HTR-8/SVneo (cell line): ENCODE measurements around the gene PLXNA4.
A peak's percentile ranks its signal among the peaks of the same experiment; 100 is the strongest.

ENCODE experiments used
- DNase-seq: peaks from one replicate; pipeline ENCODE4 v3.0.0; 2011; ENCODE audit warnings: low spot score, mixed read lengths; ENCODE audit not compliant: insufficient read length
- FAIRE-seq: peaks from 2 replicates; lab custom pipeline; 2011; peaks lifted over from hg19 to GRCh38; lab: Jason Lieb, UNC

Gene PLXNA4

DNA sequence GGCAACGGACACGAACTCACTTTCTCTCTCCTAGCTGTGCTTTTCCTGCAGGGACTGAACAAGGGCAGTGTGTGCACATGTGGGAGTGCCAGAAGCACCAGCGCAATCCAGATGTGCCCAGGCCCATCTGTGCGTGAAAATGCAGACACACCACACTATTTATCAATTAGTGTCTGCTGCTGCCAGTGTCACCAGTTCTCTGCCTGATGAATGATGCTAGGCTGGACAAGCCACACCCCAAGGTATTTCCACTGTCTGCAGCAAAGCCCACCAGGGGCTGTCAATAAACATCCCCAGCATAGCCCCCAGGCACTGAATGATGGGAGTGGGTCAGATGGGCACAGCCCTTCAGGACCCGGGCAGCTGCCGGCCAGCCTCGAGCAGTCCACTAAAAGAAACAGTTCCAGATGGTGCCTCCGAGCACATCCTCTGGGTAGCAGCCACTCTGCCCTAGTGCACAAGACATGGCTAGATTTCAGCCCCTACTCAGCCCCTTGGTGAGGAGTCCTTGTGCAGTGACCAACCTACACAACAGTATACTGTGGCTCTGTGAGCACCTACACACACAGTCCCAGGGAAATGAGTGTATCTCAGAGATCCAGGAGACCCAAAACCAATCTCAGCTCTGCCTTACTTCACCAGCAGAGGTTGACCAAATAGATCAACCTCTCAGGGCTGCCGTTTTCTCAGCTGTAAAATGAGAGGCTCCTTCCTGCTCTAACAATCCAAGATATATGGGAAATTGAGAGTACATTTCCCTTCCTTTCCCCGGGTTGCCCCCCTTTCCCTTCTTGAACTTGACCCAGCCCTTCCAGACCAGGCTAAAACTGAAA is 314.7 kb downstream of the PLXNA4 start:
- FAIRE-seq (no peak), DNase-seq (no peak)

GRCh38 chr7:132258231-132258630 is 318.0 kb downstream of the PLXNA4 start:
- DNase-seq (no peak), FAIRE-seq (no peak)

DNA sequence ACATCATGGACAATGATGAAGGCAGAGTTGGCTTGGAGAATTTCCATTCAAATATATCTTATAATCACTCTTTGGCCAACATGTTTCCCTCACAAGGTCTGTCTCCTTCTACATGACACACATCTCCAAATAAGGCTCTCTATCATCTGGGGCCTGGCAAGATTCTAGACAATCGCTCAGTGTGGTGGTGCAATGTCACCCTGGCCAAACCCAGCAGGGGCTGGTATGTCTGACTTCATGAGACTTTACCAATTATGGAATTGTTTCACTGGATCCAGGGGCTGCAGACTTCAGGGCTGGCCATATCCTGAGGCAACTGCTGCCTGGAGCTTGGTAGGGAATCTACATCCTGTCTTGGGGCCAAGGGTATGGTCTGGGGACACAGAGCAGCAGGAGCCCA is 319.0 kb downstream of the PLXNA4 start:
- DNase-seq, result no peak
- FAIRE-seq, result no peak

- FAIRE-seq (no peak), DNase-seq (no peak)
These were observed 319.5 kb downstream of the PLXNA4 start for GRCh38 chr7:132256721-132257212.

DNA sequence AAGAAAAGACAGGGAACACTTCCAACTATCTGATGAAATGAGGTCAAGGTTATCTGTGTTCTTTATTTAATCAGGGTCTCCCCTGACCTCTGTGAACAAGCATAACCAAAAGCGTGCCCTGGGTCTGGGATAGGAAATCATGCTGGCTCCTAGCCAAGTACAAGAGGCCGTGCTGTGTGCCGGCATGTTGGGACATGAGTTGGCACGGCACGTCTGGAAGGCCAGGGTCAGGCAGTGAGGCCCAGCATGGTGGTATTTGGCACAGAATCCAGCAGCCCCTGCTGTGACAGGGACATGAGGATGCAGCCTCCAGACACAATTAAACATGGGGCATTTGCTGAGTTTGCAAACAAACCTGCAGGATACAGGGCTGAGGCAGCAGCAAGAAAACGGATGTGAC is 320.4 kb downstream of the PLXNA4 start:
- FAIRE-seq (no peak), DNase-seq (no peak)

DNA sequence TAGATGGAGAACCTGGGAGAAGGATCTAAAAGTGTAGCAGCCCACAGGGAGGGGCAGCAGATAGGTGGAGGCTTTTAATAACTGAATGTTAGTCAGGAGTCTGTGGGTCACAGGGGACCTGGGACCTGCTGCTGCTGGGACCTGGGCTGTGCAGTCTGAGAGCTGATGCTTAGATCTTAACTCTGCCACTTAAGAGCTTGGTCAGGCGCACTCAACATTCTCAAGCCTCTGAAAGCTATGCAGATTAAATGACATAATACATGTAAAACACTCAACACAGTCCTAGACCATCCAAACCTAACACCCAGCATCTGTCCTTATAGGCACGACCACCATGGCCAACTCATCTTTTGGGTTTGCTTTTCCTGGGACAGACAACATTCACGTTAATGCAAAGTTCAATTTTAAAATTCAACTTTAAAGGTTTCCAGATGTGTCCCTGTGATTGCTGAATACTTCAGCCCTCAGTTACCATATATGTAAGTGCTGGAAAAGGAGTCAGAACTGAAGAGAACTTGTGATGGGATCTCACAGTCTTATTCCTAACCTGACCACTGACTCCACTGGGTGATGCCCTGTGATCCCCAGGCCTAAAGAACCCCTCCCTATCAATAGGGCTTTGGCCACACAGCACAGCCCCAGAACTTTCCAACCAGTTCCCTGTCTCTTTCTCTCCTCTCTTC is 321.0 kb downstream of the PLXNA4 start:
- FAIRE-seq (no peak), DNase-seq (no peak)

- DNase-seq (no peak), FAIRE-seq (no peak)
These were observed 321.8 kb downstream of the PLXNA4 start for GRCh38 chr7:132254455-132254854.

DNA sequence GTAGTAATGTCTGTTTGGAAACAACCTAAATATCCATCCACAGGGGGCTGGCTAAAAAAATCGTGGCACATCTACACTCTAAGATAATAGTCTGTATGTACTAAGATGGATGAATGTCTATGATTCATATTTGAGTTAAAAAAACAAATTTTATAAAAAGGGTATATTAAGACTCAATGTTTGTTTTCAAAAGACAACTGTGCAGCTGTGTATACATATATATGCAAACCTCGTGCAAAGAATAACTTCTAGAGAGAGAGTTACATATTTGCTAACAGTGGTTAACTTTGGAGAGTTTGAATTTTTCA is 323.5 kb downstream of the PLXNA4 start:
- FAIRE-seq, result no peak
- no peak for DNase-seq

DNA sequence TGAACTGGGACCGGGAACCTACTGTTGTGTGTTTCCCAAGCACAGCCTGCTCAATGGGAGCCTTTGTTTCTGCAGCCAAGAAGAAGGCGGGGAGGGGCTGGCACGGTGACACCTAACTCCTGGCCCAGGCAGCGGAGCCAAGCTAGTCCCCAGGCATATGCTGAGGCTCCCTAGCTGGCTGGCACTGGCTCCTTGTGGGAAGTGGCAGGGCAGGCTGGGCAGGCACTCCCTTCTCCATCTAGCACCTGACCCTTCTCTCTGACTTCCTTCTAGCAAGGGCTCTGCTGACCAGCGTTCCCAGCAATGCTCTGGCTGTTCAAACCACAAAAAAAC is 325.0 kb downstream of the PLXNA4 start:
- no peak for FAIRE-seq

DNA sequence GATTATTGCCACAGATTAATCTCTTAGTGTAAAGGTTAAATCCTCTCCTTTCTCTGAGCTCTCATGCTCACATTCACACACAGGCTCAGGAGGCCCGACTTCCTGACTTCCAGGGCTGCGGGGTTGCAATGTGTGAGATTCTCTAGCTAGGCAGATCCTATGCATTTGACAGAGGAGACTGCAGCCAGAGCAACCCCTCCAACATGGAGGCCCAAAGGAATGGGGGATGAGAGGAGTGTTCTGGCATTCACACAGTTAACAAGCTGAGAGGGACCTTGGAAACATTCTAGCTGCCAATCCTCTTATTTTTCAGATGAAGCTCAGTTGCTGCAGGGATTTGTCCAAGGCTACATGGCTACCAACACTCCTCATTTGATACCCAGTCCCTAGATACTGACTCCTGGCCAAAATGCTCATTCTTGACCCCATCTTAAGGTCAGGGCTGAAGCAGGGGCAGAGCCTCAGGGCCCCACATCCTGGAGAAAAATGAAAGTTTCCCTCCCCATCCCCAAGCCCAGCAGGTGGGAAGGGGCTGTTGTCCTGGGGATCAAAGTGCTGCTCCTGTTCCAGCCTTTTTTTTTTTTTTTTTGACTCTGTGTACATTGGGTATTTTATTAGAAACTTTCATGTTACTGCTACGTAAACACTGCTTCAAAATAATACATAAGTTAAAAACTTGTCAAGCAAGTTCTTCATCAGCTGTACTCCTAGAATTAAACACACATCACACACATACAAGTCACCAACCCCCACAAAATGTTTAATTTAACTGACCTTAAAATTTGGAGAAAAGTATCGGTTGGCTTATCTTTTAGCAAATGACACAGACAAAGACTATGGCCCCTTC is 325.6 kb downstream of the PLXNA4 start:
- FAIRE-seq (no peak), DNase-seq (no peak)

More for the DNA sequence above, 325.0 kb downstream of the PLXNA4 start:
- DNase-seq, result no peak

GRCh38 chr7:132249256-132249971 is 326.9 kb downstream of the PLXNA4 start:
- FAIRE-seq, result no peak
- peak; percentile 10 for DNase-seq

DNA sequence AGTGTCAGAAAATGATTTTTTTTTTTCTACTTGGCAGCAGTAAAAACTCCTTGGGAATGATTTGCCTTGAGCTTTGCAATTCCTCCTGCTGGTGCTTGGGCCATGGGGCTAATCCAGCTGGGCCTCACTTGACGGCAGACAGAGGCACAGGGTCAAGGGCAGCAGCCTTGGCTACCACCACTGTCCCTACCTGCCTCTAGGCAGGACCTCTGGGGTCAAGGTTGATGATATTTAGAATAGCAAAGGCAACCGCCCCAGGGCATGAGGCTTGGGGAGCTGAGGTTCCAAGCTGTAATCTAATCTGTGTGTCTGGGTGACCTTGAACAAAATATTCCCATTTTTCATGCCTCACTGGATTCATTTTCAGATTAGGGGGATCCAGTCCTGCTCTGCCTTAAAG is 327.4 kb downstream of the PLXNA4 start:
- DNase-seq (no peak), FAIRE-seq (no peak)

DNA sequence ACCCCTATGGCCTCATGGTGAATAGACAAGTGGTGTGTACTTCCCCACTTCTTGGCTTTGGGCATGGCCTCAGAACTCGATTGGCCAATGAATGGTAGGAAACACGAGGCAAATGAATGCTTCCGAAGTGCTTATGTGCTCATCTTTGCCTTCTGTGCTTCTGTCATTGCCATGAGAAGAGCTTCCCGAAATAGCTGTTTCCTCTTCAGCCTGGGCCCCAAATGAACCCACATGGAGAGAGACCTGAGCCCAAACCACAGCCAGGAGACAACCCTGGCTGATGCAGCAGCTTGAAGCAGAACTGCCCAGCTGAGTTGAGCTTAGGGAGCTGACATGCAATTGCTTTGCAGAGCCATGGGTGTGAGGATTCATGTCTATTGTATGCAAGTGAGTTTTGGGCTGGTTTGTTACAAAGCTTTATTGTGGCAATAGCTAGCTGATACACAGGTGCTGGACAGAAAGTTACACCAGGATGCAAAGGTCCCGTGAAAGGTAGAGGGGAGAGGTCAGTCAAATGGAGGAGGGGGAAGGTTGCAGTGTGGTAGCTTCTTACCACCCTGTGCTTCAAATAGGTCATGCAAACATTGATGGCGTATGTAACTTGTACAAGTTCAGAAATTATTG is 328.2 kb downstream of the PLXNA4 start:
- DNase-seq, result no peak
- no peak for FAIRE-seq

GRCh38 chr7:132246591-132246990 is 329.7 kb downstream of the PLXNA4 start:
- no peak for DNase-seq

GRCh38 chr7:132245539-132245938 is 330.7 kb downstream of the PLXNA4 start:
- no peak for DNase-seq
- no peak for FAIRE-seq

More at GRCh38 chr7:132246591-132246990, 329.7 kb downstream of the PLXNA4 start:
- FAIRE-seq, result no peak

DNA sequence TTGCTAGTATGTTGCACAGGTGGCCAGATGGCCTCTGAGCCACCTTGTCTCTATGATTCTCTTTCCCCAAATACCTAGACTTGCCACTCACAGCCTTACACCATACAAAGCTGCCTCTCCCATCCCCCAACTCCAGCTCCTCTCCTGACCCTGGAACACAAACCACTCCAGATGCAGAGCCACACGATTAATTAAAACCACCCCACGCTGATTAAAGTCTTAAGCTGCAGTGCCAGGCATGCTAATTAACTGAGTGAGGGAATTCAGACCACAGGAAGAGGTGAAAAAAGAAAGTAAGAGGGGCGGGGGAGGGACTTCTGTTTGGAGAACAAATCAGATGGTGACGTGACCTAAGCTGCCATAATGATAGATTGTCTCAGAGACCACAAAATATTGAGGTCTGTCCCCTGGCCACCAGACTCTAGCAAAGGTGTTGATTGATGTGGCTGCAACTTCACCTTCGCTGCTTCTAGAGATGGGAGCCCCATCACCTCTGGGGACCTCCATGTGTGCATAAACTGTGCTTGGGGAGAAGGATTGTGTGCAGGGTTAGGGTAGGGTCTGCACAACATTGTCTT is 331.3 kb downstream of the PLXNA4 start:
- DNase-seq (no peak), FAIRE-seq (no peak)

- FAIRE-seq (no peak), DNase-seq (no peak)
These were observed 332.8 kb downstream of the PLXNA4 start for GRCh38 chr7:132243463-132243862.

DNA sequence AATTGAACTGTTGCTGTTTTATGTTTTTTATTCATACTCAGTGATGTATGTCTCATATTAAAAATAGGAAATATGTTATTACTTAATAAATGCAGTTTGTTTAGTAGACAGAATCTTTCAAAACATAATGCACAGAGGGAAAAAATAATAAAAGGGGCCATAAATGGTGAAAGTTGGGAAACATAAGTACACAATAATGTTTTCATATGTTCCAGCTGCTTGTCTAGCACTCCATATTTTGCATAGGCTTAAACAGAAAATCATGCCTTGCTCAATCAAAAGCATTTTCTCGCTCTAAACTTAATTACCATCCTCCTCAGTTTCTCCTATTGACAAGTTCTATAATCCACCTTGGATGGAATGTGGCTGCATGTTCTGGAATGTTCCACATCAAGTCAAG is 333.2 kb downstream of the PLXNA4 start:
- FAIRE-seq (no peak), DNase-seq (no peak)

GRCh38 chr7:132242192-132242812 is 334.0 kb downstream of the PLXNA4 start:
- FAIRE-seq, result no peak

More at GRCh38 chr7:132242192-132242812, 334.0 kb downstream of the PLXNA4 start:
- DNase-seq, result no peak
